ENCODE data around the gene ZNF598. TPM values are rescaled to one million over a fixed set of nuclear protein-coding genes. Genes with fewer than 3 reads are reported as not detected.

The ZNF598 gene
- total and polyA plus RNA-seq, 2 experiments from 2014 or later: 8.5 to 48.6 TPM

DNA sequence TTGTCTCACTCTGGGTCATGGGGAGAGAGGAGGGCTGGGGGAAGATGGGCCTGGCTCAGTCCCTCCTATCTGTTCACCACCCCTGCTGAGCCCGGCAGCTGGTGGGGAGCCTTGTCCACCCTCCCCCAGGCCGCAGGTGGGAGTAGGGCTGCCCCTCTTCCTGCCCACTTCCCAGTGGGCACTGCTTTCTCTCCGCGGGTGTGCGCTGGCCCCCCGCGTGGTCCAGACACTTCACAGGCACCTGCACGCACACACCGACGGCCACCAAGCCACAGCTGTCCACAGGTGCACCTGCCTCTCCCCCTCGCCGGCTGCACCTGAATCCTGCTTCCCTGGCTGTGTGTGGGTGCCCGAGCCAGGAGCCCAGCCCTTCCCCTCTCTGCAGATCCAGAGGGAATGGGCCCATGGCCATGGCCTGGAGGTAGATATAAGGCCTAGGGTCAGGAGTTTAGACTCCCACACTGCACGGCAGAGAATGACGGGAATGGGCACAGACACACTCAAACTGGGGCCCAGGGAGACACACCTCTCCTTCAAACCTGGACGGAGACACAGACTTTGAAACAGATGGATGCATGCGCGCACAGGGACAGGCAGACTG lies 19.1 kb upstream of the ZNF598 start (continued):
- TF ChIP-seq, protein P1, sequence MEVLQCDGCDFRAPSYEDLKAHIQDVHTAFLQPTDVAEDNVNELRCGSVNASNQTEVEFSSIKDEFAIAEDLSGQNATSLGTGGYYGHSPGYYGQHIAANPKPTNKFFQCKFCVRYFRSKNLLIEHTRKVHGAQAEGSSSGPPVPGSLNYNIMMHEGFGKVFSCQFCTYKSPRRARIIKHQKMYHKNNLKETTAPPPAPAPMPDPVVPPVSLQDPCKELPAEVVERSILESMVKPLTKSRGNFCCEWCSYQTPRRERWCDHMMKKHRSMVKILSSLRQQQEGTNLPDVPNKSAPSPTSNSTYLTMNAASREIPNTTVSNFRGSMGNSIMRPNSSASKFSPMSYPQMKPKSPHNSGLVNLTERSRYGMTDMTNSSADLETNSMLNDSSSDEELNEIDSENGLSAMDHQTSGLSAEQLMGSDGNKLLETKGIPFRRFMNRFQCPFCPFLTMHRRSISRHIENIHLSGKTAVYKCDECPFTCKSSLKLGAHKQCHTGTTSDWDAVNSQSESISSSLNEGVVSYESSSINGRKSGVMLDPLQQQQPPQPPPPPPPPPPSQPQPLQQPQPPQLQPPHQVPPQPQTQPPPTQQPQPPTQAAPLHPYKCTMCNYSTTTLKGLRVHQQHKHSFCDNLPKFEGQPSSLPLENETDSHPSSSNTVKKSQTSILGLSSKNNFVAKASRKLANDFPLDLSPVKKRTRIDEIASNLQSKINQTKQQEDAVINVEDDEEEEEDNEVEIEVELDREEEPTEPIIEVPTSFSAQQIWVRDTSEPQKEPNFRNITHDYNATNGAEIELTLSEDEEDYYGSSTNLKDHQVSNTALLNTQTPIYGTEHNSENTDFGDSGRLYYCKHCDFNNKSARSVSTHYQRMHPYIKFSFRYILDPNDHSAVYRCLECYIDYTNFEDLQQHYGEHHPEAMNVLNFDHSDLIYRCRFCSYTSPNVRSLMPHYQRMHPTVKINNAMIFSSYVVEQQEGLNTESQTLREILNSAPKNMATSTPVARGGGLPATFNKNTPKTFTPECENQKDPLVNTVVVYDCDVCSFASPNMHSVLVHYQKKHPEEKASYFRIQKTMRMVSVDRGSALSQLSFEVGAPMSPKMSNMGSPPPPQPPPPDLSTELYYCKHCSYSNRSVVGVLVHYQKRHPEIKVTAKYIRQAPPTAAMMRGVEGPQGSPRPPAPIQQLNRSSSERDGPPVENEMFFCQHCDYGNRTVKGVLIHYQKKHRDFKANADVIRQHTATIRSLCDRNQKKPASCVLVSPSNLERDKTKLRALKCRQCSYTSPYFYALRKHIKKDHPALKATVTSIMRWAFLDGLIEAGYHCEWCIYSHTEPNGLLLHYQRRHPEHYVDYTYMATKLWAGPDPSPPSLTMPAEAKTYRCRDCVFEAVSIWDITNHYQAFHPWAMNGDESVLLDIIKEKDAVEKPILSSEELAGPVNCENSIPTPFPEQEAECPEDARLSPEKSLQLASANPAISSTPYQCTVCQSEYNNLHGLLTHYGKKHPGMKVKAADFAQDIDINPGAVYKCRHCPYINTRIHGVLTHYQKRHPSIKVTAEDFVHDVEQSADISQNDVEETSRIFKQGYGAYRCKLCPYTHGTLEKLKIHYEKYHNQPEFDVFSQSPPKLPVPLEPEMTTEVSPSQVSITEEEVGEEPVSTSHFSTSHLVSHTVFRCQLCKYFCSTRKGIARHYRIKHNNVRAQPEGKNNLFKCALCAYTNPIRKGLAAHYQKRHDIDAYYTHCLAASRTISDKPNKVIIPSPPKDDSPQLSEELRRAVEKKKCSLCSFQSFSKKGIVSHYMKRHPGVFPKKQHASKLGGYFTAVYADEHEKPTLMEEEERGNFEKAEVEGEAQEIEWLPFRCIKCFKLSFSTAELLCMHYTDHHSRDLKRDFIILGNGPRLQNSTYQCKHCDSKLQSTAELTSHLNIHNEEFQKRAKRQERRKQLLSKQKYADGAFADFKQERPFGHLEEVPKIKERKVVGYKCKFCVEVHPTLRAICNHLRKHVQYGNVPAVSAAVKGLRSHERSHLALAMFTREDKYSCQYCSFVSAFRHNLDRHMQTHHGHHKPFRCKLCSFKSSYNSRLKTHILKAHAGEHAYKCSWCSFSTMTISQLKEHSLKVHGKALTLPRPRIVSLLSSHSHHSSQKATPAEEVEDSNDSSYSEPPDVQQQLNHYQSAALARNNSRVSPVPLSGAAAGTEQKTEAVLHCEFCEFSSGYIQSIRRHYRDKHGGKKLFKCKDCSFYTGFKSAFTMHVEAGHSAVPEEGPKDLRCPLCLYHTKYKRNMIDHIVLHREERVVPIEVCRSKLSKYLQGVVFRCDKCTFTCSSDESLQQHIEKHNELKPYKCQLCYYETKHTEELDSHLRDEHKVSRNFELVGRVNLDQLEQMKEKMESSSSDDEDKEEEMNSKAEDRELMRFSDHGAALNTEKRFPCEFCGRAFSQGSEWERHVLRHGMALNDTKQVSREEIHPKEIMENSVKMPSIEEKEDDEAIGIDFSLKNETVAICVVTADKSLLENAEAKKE (CRISPR knock-in tag; IDR thresholded peaks at IDR 0.05): no peak
- TF ChIP-seq EZH2phosphoT487 (IDR thresholded peaks at IDR 0.05; ENCODE audit: unreplicated experiment) (no peak), POLR2AphosphoS5 (IDR thresholded peaks at IDR 0.05; ENCODE audit: low read depth) (no peak), EZH2 (IDR thresholded peaks at IDR 0.05; ENCODE audit: low read depth, unreplicated experiment) (no peak)

DNA sequence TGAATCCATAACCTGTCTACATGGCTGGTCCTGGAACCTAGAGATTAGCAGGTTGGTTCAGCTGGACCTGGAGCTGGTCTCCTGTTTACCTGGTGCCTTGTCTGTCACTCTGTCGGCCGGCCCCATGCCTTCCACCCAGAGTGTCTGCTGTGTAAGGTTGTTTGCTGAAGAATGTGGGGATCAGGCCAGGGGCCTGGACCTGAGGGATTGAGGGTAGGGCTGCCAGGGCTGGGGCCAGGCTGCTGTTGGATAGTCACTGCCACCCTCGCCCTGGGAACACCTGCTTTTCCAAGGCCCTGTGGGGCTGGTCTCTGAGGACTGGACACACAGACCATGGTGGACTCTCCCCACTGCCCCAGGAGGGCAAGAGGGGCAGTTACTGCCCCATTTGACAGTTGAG lies 18.5 kb upstream of the ZNF598 start:
- Histone ChIP-seq H3K4me2 (no peak overlapping the region), H3K27ac (ENCODE audit: low read depth) (no peak overlapping the region), H3K9me2 (ENCODE audit: insufficient read depth) (no peaks in the 10 kb centered on the region), H3K27me3 (ENCODE audit: insufficient read depth) (peaks cover 36% of the 10 kb centered on the region), H4K20me1 (replicated peaks; ENCODE audit: insufficient read depth) (no peaks in the 10 kb centered on the region), H3K4me3 (no peak overlapping the region; the same call in 1 of the 2 replicates), H3K79me2 (replicated peaks; ENCODE audit: insufficient read depth) (no peaks in the 10 kb centered on the region), H3K36me3 (ENCODE audit: insufficient read depth) (no peaks in the 10 kb centered on the region), H3F3A (replicated peaks; ENCODE audit: low read depth) (peaks cover 5% of the 10 kb centered on the region; the same call in 1 of the 2 replicates), H2AFZ (no peak overlapping the region), H3K4me1 (ENCODE audit: insufficient read depth) (no peaks in the 10 kb centered on the region; the same call in 1 of the 2 replicates)
- no peaks in the 10 kb centered on the region for H3K36me3 Mint-ChIP-seq (ENCODE audit: low read depth)
- H3K4me1 Mint-ChIP-seq: peaks cover 9% of the 10 kb centered on the region
- ATAC-seq: no peak
- DNase-seq (ENCODE audit: low spot score): no peak
- no peak overlapping the region for H3K27ac Mint-ChIP-seq
- no peaks in the 10 kb centered on the region for H3K9me3 Mint-ChIP-seq
- peaks cover 9% of the 10 kb centered on the region for H3K27me3 Mint-ChIP-seq (ENCODE audit: insufficient read depth, low read depth, poor library complexity)
- peak overlapping the region; percentile 81; the same call in 2 of the 3 replicates for H3K4me3 Mint-ChIP-seq
- TF ChIP-seq POLR2AphosphoS5 (IDR thresholded peaks at IDR 0.05; ENCODE audit: low read depth) (no peak), ZNF331 (CRISPR knock-in tag; IDR thresholded peaks at IDR 0.05; ENCODE audit: low read depth) (no peak), STAT1 (IDR thresholded peaks at IDR 0.05; ENCODE audit: unreplicated experiment) (no peak), JUNB (IDR thresholded peaks at IDR 0.05; ENCODE audit: unreplicated experiment) (no peak)
- TF ChIP-seq, protein P2, sequence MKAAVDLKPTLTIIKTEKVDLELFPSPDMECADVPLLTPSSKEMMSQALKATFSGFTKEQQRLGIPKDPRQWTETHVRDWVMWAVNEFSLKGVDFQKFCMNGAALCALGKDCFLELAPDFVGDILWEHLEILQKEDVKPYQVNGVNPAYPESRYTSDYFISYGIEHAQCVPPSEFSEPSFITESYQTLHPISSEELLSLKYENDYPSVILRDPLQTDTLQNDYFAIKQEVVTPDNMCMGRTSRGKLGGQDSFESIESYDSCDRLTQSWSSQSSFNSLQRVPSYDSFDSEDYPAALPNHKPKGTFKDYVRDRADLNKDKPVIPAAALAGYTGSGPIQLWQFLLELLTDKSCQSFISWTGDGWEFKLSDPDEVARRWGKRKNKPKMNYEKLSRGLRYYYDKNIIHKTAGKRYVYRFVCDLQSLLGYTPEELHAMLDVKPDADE (IDR thresholded peaks at IDR 0.05): no peak
- TF ChIP-seq, protein P1 (CRISPR knock-in tag; IDR thresholded peaks at IDR 0.05): no peak

Measured in GM23338 (cell line).